GM12874 (cell line): ENCODE results near the gene PPP1R13B.

Source experiments
- TF ChIP-seq, protein P1 (sequence below): IDR thresholded peaks from 2 replicates; pipeline ENCODE4 v1.5.1; 2011; ENCODE audit warnings: low read depth, mild to moderate bottlenecking, control low read depth, low read length, moderate library complexity; ENCODE audit not compliant: insufficient read depth

The PPP1R13B gene

DNA sequence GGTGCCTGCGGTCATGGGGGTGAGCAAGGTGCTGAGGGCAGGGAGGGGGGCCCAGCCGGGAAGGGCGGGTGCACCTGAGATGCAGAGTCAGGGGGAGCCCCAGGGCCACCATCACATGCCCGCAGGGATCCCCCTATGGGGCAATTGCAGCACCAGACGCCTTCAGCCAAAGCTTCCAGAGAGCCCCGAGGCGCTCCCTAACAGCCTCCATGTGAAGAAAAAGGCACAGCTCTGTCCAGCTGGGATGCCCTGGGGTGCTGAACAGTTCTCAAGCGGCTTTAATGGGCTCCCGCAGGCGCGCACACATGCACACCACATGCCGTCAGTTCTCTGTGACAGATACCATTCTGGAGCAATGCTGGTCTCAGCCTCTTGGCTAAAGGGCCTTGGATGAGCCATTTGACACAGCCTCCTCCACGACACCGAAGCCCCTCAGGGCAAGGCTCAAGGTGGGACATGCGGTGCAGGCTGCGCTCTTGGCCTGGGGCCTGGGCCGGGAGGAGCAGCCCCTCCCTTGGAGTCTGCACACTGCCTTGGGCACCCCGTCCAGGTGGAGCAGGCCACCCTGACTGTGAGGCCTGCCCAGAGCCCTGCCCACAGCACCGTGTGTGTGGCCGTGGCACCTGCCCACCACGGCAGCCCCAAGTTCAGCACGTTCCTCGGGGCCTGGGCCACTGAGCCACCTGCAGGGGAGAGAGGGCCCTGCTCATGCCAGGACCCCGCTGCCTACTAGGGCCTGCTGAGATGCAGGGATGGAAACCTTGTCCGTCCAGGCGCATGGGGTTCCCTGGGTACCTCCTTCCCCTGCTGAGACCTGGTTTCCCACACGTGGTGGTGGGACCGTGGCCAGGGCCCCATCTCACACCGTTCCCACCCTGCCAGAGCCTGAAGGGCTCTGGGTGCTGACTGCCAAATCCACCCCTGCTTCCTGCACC lies 139.8 kb downstream of the PPP1R13B start:
- TF ChIP-seq, protein P1, sequence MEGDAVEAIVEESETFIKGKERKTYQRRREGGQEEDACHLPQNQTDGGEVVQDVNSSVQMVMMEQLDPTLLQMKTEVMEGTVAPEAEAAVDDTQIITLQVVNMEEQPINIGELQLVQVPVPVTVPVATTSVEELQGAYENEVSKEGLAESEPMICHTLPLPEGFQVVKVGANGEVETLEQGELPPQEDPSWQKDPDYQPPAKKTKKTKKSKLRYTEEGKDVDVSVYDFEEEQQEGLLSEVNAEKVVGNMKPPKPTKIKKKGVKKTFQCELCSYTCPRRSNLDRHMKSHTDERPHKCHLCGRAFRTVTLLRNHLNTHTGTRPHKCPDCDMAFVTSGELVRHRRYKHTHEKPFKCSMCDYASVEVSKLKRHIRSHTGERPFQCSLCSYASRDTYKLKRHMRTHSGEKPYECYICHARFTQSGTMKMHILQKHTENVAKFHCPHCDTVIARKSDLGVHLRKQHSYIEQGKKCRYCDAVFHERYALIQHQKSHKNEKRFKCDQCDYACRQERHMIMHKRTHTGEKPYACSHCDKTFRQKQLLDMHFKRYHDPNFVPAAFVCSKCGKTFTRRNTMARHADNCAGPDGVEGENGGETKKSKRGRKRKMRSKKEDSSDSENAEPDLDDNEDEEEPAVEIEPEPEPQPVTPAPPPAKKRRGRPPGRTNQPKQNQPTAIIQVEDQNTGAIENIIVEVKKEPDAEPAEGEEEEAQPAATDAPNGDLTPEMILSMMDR = no peak

DNA sequence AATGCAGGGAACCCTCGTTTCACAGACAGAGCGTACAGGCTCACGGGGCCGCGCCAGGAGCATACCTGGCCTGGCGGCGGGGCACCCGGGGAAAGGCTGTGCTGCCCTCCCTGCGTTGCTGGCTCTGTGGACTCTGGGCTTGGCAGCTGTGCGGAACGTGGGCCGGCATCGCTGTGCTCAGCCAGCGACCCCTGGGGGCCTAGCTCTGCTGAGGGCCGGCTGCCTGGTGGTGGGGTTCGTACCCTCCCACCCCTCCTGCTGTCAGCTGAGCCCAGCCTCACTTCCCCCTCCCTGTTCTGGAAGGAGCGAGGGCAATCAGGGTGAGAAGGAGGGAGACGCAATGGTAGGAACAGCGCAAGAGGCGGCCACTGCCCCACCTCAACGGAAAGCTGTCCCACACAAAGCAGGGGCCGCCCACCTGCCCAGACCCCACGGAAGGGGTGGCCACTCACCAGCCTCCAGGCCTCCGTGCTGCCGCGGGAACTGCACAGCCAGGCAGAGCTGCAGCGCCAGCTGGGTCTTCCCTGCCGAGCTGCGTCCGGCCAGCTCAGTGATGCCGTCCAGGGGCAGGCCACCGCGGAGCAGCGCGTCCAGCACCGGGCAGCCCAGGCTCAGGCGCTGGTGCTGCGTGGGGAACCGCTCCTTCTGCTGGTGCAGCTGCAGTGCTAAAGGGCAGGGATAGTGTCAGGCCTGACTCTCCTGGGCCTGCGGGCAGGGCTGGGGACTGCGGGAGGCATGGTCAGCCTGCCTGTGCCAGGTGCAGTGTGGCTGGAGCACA lies 140.6 kb downstream of the PPP1R13B start:
- TF ChIP-seq, protein P1 = no peak

DNA sequence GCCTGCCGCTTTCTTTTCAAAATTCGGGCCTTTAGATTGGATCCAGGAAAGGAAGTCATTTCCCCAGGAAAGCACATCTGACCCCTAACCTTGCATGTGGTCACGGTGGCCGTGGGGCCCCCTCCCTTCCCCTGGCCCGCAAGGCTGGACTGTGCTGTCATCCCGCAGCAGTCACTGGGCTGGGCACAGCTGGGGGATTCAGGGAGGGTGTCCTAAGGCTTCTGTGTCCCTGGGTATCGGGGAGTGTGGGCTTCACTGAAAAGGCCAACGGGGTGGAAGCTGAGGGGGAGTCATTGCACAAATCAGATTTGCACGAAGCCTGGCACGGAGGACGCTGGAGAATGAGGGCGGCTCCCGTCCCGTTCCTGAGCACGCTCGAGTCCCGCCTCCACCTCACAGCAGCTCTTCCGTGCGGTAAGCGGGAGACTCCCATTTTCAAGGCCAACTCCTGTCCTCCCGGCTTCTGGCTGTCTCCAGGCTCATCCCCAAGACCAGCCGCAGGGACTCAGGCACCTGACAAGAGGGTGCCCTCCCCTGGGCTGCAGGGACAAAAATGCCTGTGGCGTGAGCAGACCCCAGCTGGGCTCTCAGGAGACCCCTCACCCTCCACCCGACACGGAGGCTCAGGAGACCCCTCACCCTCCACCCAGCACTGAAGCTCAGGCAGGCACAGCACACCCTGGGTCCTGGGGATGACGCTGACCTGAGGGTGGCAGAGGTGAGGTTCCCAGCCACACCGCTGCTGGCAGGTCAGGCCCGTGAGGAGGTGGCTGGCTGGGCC lies 141.7 kb downstream of the PPP1R13B start:
- TF ChIP-seq, protein P1 = no peak

DNA sequence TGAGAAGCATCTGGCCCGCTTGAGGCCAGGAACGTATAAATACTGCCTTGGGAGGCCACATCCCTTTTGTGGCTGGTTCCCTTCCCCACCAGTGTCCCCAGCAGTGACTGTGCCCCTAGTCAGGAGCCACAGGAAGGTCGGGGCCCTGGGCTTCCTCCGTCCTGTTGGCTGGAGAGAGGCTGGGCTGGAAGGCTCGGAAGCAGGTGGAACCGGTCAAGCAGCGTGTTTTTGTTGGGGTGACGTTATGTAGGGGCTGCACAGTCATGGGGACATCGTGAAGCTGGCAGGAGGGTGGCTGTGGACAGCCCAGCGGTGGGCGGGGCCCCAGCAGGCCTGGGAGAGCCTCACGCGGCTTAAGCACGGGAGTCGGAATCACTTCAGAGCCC lies 142.3 kb downstream of the PPP1R13B start:
- TF ChIP-seq, protein P1 = no peak

DNA sequence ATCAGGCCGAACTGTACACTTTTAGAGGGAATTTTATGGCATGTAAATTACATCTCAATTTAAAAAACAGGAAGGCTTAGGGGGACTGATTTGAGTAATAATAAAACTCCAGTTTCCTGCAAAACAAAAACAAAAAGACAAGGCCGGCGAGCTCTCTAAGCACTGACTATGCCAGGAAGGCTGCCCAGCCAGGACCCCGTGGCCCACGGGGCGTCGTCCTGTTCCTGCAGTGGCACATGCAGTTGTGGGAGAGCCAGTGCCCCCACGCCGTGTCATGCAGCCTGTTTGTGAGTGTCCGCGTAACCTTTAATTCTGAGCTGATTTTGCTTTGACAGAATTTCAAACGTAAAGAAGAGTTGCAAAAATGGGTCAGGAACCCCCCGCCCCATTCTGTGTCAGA lies 142.7 kb downstream of the PPP1R13B start:
- TF ChIP-seq, protein P1 = no peak

DNA sequence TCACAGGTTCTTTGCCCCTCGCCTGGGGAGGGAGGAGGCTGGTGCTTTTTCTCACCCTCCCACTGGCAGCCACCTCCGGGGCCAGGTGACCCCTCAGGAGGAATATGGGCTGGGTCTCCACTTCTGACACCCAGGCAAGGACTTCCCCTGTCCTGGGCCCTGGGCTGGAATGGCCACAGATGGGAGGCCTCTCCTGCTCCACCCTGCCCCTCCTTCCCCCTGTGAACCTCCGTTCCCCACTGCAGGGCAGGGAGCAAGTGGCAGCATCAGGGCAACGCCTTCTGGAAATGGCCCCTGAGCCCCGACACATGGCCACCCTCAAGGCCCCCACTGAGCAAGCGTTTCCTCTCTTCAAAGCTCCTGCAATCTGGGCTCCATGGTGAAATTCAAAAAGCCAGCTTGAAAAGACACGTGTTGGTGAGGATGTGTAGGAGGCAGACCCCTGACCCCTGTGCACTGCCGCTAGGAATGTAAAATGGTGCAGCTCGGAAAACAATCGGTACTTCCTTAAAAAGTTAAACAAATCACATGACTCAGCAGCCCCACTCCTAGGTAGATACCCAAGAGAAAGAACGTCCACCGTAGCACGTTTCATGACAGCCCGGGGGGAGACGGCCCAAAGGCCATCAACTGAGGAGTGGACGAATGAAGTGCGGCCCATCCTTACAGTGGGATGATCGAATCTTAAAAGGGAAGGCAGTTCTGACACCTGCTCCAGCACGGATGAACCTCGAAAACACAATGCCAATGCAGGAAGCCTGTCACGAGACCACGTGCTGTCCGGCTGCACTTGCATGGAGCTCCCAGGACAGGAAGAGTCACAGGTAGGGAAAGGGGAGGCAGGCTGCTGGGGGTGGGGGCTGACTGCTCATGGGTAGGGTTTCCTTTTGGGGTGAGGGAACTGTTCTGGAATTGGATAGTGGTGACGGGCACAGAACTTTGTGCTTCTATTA lies 143.7 kb downstream of the PPP1R13B start:
- TF ChIP-seq, protein P1 = no peak
